Activated CD8-positive, alpha-beta T cell treated with anti-CD3 and anti-CD28 coated beads for 36 hours (primary cell): Measurements from ENCODE around the gene LINC00237. TPM values are rescaled to one million over a fixed set of nuclear protein-coding genes. Genes with fewer than 3 reads are reported as not detected.

Source experiments
- ATAC-seq: fragments of 200-7000 bp; cut with Tn5 transposase; one replicate; pipeline ENCODE4 v1.10.0; 2021; ENCODE audit warnings: mild to moderate bottlenecking, moderate library complexity
- CTCF ChIA-PET: fragments of 350-600 bp; sonication (Branson Sonifier 250); formaldehyde crosslinking; loops from one replicate; lab custom pipeline; 2021; ENCODE audit warnings: antibody characterized with exemption; lab: Charles Lee
- POLR2A ChIA-PET: fragments of 350-600 bp; sonication (Branson Sonifier 250); formaldehyde crosslinking; loops from one replicate; lab custom pipeline; 2021; ENCODE audit warnings: antibody characterized with exemption; lab: Charles Lee
- DNase-seq: peaks from one replicate; pipeline ENCODE4 v3.0.0-alpha.2; 2020
- H3K27ac Mint-ChIP-seq: one replicate; pipeline ENCODE4 v1.8.0; 2021; ENCODE audit warnings: mild to moderate bottlenecking, mixed read lengths
- H3K27me3 Mint-ChIP-seq: one replicate; pipeline ENCODE4 v1.8.0; 2021; ENCODE audit warnings: mixed read lengths
- H3K36me3 Mint-ChIP-seq: one replicate; pipeline ENCODE4 v1.8.0; 2021; ENCODE audit warnings: low read depth, mixed read lengths
- H3K4me1 Mint-ChIP-seq: one replicate; pipeline ENCODE4 v1.8.0; 2021; ENCODE audit warnings: low read depth, mixed read lengths
- H3K4me3 Mint-ChIP-seq: one replicate; pipeline ENCODE4 v1.8.0; 2021; ENCODE audit warnings: mild to moderate bottlenecking, moderate library complexity, mixed read lengths
- H3K9me3 Mint-ChIP-seq: one replicate; pipeline ENCODE4 v1.8.0; 2021; ENCODE audit warnings: mixed read lengths
- CTCF ChIP-seq: fragments of 200-600 bp; IDR thresholded peaks from one replicate; pipeline ENCODE4 v1.8.0; 2022; ENCODE audit warnings: antibody characterized with exemption, mild to moderate bottlenecking
- intact Hi-C: fragments of 100-400 bp; cut with micrococcal nuclease; formaldehyde crosslinking; loops from one replicate; pipeline ENCODE4 v1.10.0; 2022
- total RNA-seq, 2 experiments: library from RNA; stranded (reverse); gene quantifications; one replicate each; pipeline ENCODE4 v1.2.3, GENCODE V29; 2021

Gene LINC00237
- total RNA-seq, 2 experiments from 2014 or later = not detected

- intact Hi-C loops = no loop called here
- ATAC-seq (no peak), DNase-seq (no peak)
- ChIA-PET CTCF (interaction anchor here (1.6 kb wide), 1 partner anchor 15 kb away, joined by 4 read pairs; no protein-coding TSS in a partner anchor), POLR2A (no interaction called here)
- Mint-ChIP-seq H3K27me3 (peaks cover 55% of the 10 kb centered on the region), H3K27ac (no peak overlapping the region), H3K9me3 (no peaks in the 10 kb centered on the region), H3K4me1 (no peaks in the 10 kb centered on the region), H3K36me3 (no peaks in the 10 kb centered on the region), H3K4me3 (no peak overlapping the region)
- TF ChIP-seq CTCF = no peak
Measured at GRCh38 chr20:21090721-21091120, 15.4 kb downstream of the LINC00237 start.

GRCh38 chr20:21090111-21090618 is 16.0 kb downstream of the LINC00237 start:
- Mint-ChIP-seq H3K4me3 (no peak overlapping the region), H3K27me3 (peaks cover 51% of the 10 kb centered on the region), H3K27ac (no peak overlapping the region), H3K4me1 (no peaks in the 10 kb centered on the region), H3K9me3 (no peaks in the 10 kb centered on the region), H3K36me3 (no peaks in the 10 kb centered on the region)
- no peak for ATAC-seq
- TF ChIP-seq CTCF = no peak
- CTCF ChIA-PET = interaction anchor here (1.6 kb wide), 1 partner anchor 14 kb away, joined by 4 read pairs; no protein-coding TSS in a partner anchor
- intact Hi-C loops = no loop called here
- no peak for DNase-seq
- POLR2A ChIA-PET = interaction anchor here (0.7 kb wide), 1 partner anchor 8 kb away, joined by 4 read pairs; no protein-coding TSS in a partner anchor

- ChIA-PET CTCF (interaction anchor here (1.6 kb wide), 1 partner anchor 13 kb away, joined by 4 read pairs; no protein-coding TSS in a partner anchor), POLR2A (interaction anchor here (0.7 kb wide), 1 partner anchor 9 kb away, joined by 4 read pairs; no protein-coding TSS in a partner anchor)
- DNase-seq (no peak), ATAC-seq (no peak)
- no peak for TF ChIP-seq CTCF
- H3K9me3 Mint-ChIP-seq = no peaks in the 10 kb centered on the region
- H3K4me1 Mint-ChIP-seq = no peaks in the 10 kb centered on the region
- H3K36me3 Mint-ChIP-seq = no peaks in the 10 kb centered on the region
- intact Hi-C loops = no loop called here
- H3K27me3 Mint-ChIP-seq = peaks cover 57% of the 10 kb centered on the region
- no peak overlapping the region for H3K27ac Mint-ChIP-seq
- no peak overlapping the region for H3K4me3 Mint-ChIP-seq
Measured at GRCh38 chr20:21089391-21089790, 16.8 kb downstream of the LINC00237 start.

- H3K9me3 Mint-ChIP-seq = no peaks in the 10 kb centered on the region
- no peak for ATAC-seq
- CTCF ChIA-PET = no interaction called here
Measured at GRCh38 chr20:21087862-21088540, 18.2 kb downstream of the LINC00237 start.

More at GRCh38 chr20:21087862-21088540, 18.2 kb downstream of the LINC00237 start:
- POLR2A ChIA-PET = no interaction called here
- Mint-ChIP-seq H3K4me1 (no peaks in the 10 kb centered on the region), H3K36me3 (no peaks in the 10 kb centered on the region), H3K27me3 (peaks cover 55% of the 10 kb centered on the region), H3K27ac (no peak overlapping the region), H3K4me3 (no peak overlapping the region)
- no peak for DNase-seq
- intact Hi-C loops = no loop called here
- TF ChIP-seq CTCF = no peak
